Measurements from ENCODE around the gene PSMD4.
A peak's percentile ranks its signal among the peaks of the same experiment; 100 is the strongest.

Gene PSMD4

DNA sequence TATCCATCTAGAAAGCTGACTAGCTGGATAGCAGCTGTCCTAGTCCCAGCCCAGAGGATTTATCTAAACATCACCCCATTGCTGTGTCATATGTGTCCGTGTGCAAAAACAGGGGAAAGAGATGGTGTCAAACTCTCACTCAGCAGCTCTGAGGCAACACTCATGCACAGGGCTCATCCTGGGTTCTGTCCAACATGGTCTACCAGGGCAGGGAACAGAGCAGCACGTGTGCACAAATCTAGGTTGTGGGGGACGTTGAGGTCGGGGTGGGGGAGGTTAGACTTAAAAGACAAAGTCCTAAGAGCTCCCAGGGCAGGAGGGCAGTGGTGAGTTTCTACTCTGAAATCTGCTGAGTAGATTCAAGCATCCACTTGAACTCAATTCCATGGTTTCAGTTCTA is 56.5 kb downstream of the PSMD4 start:
- no peaks in the 10 kb centered on the region for H3K9me3 Mint-ChIP-seq
- H3K36me3 Mint-ChIP-seq (ENCODE audit: low read depth), result peaks cover 61% of the 10 kb centered on the region
- peak overlapping the region; percentile 85 for H3K27ac Mint-ChIP-seq
- H3K4me3 Mint-ChIP-seq, result no peak overlapping the region
- H3K4me1 Mint-ChIP-seq (ENCODE audit: low read depth), result peaks cover 29% of the 10 kb centered on the region
- no peaks in the 10 kb centered on the region for H3K27me3 Mint-ChIP-seq (ENCODE audit: low read depth)

DNA sequence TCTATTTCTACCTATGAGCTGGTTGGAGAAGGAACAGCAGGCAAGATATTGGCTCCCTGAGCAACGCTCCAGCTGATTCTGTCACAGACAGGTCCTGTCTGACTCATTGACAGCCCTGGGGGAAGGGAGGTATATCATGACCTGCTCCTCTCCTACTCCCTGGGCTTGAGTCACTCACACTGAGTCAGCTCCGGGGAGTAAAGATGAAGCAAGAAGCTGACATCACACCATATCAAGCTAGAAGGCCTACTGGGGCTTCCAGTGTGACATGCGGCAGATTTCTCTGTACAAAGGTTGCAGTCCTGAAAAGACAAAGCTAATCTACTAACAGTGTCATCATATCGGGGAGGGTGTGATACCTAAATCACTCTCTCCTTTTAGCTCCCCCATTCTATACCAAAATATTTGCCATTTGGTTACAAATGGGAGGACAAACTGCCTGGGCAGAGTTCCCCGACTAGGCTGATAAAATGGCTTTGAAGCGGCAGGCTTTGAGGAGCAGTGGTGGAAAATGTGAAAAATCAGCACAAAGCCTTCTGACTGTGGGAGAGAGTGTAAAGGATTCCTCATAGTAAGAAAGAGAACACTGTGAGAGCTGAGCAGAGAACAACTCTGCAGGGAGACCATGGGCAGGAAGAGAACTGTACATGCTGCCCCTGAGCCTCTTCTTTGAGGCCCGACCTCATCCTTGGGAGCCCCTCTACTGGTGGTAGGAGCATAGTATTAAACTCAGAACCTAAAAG is 57.2 kb downstream of the PSMD4 start:
- H3K27me3 Mint-ChIP-seq (ENCODE audit: low read depth), result no peaks in the 10 kb centered on the region
- no peak overlapping the region for H3K4me3 Mint-ChIP-seq
- H3K4me1 Mint-ChIP-seq (ENCODE audit: low read depth), result peaks cover 29% of the 10 kb centered on the region
- H3K9me3 Mint-ChIP-seq, result no peaks in the 10 kb centered on the region
- H3K36me3 Mint-ChIP-seq (ENCODE audit: low read depth), result peaks cover 62% of the 10 kb centered on the region
- H3K27ac Mint-ChIP-seq, result peak overlapping the region; percentile 85

- H3K36me3 Mint-ChIP-seq (ENCODE audit: low read depth), result peaks cover 60% of the 10 kb centered on the region
Observed at GRCh38 chr1:151312411-151312810, 57.9 kb downstream of the PSMD4 start.

GRCh38 chr1:151312826-151313225 is 58.3 kb downstream of the PSMD4 start:
- Mint-ChIP-seq H3K9me3 (no peaks in the 10 kb centered on the region), H3K4me3 (peak overlapping the region; percentile 30), H3K36me3 (ENCODE audit: low read depth) (peaks cover 59% of the 10 kb centered on the region), H3K4me1 (ENCODE audit: low read depth) (peaks cover 29% of the 10 kb centered on the region), H3K27ac (peak overlapping the region; percentile 67), H3K27me3 (ENCODE audit: low read depth) (no peaks in the 10 kb centered on the region)

More at GRCh38 chr1:151312411-151312810, 57.9 kb downstream of the PSMD4 start:
- Mint-ChIP-seq H3K27me3 (ENCODE audit: low read depth) (no peaks in the 10 kb centered on the region), H3K4me1 (ENCODE audit: low read depth) (peaks cover 29% of the 10 kb centered on the region), H3K27ac (peak overlapping the region; percentile 85), H3K9me3 (no peaks in the 10 kb centered on the region), H3K4me3 (no peak overlapping the region)

DNA sequence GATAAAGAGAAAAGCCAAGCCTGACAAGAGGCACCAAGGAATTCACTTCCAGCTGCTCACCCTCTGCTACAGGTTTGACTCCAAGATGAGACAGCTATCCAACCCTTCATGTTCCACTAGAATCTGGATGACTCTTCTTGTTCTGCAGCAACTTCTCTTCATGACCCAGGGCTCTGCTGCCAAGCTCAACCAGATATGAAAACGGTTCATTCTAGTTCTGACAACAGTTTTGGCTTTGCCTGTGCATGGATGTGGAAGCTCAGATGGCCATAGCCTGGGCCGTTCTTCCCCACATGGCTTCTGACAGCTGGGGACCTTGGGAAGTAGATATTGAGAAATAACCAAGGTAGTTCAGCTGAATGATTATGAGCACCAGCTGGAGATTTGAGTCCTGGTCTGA is 59.0 kb downstream of the PSMD4 start:
- H3K36me3 Mint-ChIP-seq (ENCODE audit: low read depth), result peaks cover 52% of the 10 kb centered on the region

GRCh38 chr1:151314137-151314875 is 59.8 kb downstream of the PSMD4 start:
- H3K4me1 Mint-ChIP-seq (ENCODE audit: low read depth), result peaks cover 29% of the 10 kb centered on the region
- H3K27ac Mint-ChIP-seq, result no peak overlapping the region
- no peak overlapping the region for H3K4me3 Mint-ChIP-seq
- H3K27me3 Mint-ChIP-seq (ENCODE audit: low read depth), result no peaks in the 10 kb centered on the region
- no peaks in the 10 kb centered on the region for H3K9me3 Mint-ChIP-seq
- peaks cover 48% of the 10 kb centered on the region for H3K36me3 Mint-ChIP-seq (ENCODE audit: low read depth)

More for the DNA sequence above, 59.0 kb downstream of the PSMD4 start:
- peaks cover 29% of the 10 kb centered on the region for H3K4me1 Mint-ChIP-seq (ENCODE audit: low read depth)
- no peaks in the 10 kb centered on the region for H3K9me3 Mint-ChIP-seq
- no peak overlapping the region for H3K4me3 Mint-ChIP-seq
- H3K27me3 Mint-ChIP-seq (ENCODE audit: low read depth), result no peaks in the 10 kb centered on the region
- H3K27ac Mint-ChIP-seq, result no peak overlapping the region

GRCh38 chr1:151315565-151316235 is 61.2 kb downstream of the PSMD4 start:
- no peaks in the 10 kb centered on the region for H3K27me3 Mint-ChIP-seq (ENCODE audit: low read depth)
- H3K4me1 Mint-ChIP-seq (ENCODE audit: low read depth), result peaks cover 31% of the 10 kb centered on the region
- H3K9me3 Mint-ChIP-seq, result no peaks in the 10 kb centered on the region
- H3K36me3 Mint-ChIP-seq (ENCODE audit: low read depth), result peaks cover 47% of the 10 kb centered on the region
- no peak overlapping the region for H3K27ac Mint-ChIP-seq
- H3K4me3 Mint-ChIP-seq, result no peak overlapping the region
